Measurements from ENCODE around the gene FGF21.

GRCh38 chr19:48756212-48756611 is 888 bp downstream of the FGF21 start:
- TF ChIP-seq POLR2AphosphoS5 (IDR thresholded peaks at IDR 0.05): no peak
- TF ChIP-seq, protein P1, sequence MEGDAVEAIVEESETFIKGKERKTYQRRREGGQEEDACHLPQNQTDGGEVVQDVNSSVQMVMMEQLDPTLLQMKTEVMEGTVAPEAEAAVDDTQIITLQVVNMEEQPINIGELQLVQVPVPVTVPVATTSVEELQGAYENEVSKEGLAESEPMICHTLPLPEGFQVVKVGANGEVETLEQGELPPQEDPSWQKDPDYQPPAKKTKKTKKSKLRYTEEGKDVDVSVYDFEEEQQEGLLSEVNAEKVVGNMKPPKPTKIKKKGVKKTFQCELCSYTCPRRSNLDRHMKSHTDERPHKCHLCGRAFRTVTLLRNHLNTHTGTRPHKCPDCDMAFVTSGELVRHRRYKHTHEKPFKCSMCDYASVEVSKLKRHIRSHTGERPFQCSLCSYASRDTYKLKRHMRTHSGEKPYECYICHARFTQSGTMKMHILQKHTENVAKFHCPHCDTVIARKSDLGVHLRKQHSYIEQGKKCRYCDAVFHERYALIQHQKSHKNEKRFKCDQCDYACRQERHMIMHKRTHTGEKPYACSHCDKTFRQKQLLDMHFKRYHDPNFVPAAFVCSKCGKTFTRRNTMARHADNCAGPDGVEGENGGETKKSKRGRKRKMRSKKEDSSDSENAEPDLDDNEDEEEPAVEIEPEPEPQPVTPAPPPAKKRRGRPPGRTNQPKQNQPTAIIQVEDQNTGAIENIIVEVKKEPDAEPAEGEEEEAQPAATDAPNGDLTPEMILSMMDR (IDR thresholded peaks at IDR 0.05): no peak
- TF ChIP-seq POLR2A (IDR thresholded peaks at IDR 0.05): no peak
